T-helper 2 cell treated with Interferon-gamma antibody and Interleukin-4, amounts not matched to agents 5 μg/mL and 100 μg/mL, for 36 hours (primary cell): ENCODE data around the gene AFF2.

Experiments used
- DNase-seq: peaks from one replicate; pipeline ENCODE4 v3.0.0; 2021; ENCODE audit warnings: low spot score
- H3K27ac Mint-ChIP-seq: one replicate; pipeline ENCODE4 v1.8.0; 2021; ENCODE audit warnings: mild to moderate bottlenecking, mixed read lengths
- H3K27me3 Mint-ChIP-seq: one replicate; pipeline ENCODE4 v1.8.0; 2021; ENCODE audit warnings: low read depth, mixed read lengths
- H3K36me3 Mint-ChIP-seq: one replicate; pipeline ENCODE4 v1.8.0; 2021; ENCODE audit warnings: low read depth, mixed read lengths
- H3K4me1 Mint-ChIP-seq: one replicate; pipeline ENCODE4 v1.8.0; 2021; ENCODE audit warnings: low read depth, mixed read lengths
- H3K4me3 Mint-ChIP-seq: one replicate; pipeline ENCODE4 v1.8.0; 2022; ENCODE audit warnings: mild to moderate bottlenecking, moderate library complexity, mixed read lengths
- H3K9me3 Mint-ChIP-seq: one replicate; pipeline ENCODE4 v1.8.0; 2021; ENCODE audit warnings: mixed read lengths

Gene AFF2

GRCh38 chrX:148580016-148580415, 79.6 kb downstream of the AFF2 start:
- Mint-ChIP-seq H3K36me3 (no peaks in the 10 kb centered on the region), H3K27me3 (no peaks in the 10 kb centered on the region), H3K4me1 (peaks cover 4% of the 10 kb centered on the region), H3K27ac (no peak overlapping the region), H3K4me3 (no peak overlapping the region), H3K9me3 (peaks cover 11% of the 10 kb centered on the region)
- no peak for DNase-seq

DNA sequence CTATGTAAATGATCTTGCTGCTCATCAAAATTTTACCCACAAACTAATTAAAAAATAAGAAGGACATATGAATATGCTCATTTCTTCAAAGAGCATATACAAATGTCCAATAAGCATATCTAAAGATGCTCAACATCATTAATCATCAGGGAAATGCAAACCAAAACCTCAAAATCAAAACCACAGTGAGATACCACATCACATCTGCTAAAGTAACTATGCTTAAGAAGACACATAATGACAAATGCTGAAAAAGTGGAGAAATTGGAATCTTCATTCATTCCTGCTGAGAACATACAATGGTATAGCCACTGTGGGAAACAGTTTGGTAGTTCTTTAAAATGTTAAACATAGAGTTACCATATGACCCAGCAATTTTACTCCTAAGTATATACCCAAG, 81.9 kb downstream of the AFF2 start:
- DNase-seq: no peak
- Mint-ChIP-seq H3K27me3 (no peaks in the 10 kb centered on the region), H3K27ac (no peak overlapping the region), H3K4me3 (no peak overlapping the region), H3K4me1 (peaks cover 4% of the 10 kb centered on the region), H3K36me3 (no peaks in the 10 kb centered on the region), H3K9me3 (peaks cover 11% of the 10 kb centered on the region)

DNA sequence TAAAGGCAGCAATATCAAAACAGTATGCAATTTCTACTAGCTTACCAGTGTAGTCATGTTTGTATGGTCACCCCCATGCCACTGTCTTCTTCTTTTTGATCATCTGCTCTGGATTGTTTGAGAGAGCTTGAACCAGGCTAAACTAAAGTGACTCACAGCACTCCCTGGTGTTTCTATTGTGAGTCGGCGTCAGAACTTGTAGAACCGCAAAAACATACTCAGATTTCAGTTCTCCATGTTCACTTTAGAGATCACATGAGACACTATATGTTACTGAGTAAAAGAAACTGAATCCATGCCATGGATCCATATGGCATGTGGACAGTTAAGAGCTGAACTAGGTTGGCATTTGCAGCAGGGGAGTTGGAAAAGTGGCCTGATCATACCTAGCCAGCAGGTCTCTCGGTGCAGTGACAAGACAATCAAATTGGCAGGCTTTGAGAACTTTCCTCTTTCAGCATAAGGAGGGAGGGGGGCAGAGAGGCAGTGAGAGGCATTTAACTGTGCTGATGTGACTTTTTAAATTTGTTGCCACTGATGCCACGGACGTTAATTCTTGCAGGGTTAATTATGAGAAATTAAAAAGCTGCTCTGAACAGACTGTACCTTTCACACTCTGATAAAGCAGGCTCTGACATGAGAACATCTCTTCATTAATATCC, 88.4 kb downstream of the AFF2 start:
- H3K27ac Mint-ChIP-seq: no peak overlapping the region
- H3K36me3 Mint-ChIP-seq: no peaks in the 10 kb centered on the region
- H3K27me3 Mint-ChIP-seq: no peaks in the 10 kb centered on the region
- H3K4me1 Mint-ChIP-seq: no peaks in the 10 kb centered on the region
- H3K4me3 Mint-ChIP-seq: no peak overlapping the region
- DNase-seq: no peak
- H3K9me3 Mint-ChIP-seq: no peaks in the 10 kb centered on the region

DNA sequence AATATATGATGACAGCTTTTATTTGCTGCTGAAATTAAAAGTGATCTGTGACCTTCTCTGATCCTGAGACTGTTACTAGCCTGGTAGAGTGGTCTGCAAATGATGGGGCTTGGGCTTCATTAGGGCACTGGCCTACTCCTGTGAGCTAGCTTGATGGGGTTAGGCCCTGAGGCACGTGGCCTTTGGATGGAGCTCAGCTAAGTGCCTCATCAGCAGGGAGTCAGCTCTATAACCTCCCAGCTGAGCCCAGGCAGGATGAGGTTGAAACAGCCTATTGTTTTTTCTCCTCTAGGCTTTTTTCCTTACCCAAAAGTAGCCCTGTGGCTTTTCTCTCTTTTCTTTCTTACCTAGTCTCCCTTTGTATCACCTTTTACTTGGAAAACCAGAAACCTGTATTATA, 92.2 kb downstream of the AFF2 start:
- H3K27ac Mint-ChIP-seq: no peak overlapping the region
- no peak overlapping the region for H3K4me3 Mint-ChIP-seq
- no peaks in the 10 kb centered on the region for H3K9me3 Mint-ChIP-seq
- no peaks in the 10 kb centered on the region for H3K4me1 Mint-ChIP-seq
- no peak for DNase-seq
- H3K27me3 Mint-ChIP-seq: no peaks in the 10 kb centered on the region
- H3K36me3 Mint-ChIP-seq: no peaks in the 10 kb centered on the region

DNA sequence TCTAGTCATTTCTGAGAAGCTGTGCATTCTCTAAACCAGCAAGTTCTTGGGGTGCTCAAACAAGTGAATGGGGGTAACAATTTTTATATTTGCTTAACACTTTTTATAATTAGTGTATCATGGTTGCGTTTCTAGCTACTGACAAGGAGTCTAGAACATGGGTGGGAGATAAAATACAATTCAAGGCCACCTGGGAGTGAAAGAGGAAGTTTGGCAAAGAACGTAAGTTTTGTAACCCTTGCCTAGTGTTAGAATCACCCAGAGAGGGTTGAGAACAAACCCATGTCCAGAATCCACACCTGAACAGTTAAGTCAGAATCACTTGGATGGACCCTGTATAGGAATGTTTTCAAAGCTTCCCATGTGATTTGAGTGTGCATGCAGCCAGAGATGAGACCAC, 92.7 kb downstream of the AFF2 start:
- no peaks in the 10 kb centered on the region for H3K27me3 Mint-ChIP-seq
- DNase-seq: no peak
- no peak overlapping the region for H3K27ac Mint-ChIP-seq
- H3K36me3 Mint-ChIP-seq: no peaks in the 10 kb centered on the region
- H3K9me3 Mint-ChIP-seq: no peaks in the 10 kb centered on the region
- no peak overlapping the region for H3K4me3 Mint-ChIP-seq
- H3K4me1 Mint-ChIP-seq: no peaks in the 10 kb centered on the region

DNA sequence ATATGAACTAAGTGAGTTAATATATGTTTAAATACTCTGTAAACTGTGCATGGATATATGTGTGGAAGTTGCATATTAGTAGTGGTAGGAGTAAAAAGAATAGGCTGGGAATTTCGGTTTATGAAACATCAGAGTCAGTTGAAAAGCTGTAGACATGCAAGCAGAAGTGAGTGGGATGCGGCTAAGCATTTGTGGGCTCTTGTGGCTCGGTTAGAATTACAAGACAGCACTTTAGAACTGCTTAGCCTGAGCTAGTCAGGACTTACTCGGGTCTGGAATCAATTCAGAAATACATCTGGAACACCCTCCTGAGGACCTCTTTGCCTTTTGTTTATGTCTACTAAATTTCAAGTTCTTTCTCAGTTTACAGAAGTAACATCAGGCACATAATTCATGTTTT, 93.6 kb downstream of the AFF2 start:
- H3K4me1 Mint-ChIP-seq: no peaks in the 10 kb centered on the region
- H3K27me3 Mint-ChIP-seq: no peaks in the 10 kb centered on the region
- H3K4me3 Mint-ChIP-seq: no peak overlapping the region
- H3K27ac Mint-ChIP-seq: no peak overlapping the region
- H3K9me3 Mint-ChIP-seq: no peaks in the 10 kb centered on the region
- no peaks in the 10 kb centered on the region for H3K36me3 Mint-ChIP-seq
- no peak for DNase-seq

DNA sequence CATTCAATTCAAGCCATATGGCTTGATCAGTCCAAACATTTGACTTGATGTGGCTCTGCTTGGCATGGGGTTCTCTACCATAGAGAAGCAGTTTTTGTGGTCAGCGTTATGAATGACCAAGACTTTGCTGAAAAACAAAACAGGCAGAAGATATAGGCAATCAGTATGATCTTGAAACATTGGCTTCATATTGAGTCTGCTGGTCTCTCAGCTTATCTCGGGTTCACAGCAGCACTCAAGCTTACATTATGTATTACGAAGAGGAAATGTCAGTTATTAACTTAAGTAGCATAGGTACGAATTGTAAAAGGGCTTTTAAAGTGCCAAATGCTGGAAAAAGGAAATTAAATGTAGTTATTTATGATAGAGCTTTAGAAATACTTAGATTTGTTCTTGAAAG, 99.0 kb downstream of the AFF2 start:
- Mint-ChIP-seq H3K36me3 (no peaks in the 10 kb centered on the region), H3K27me3 (no peaks in the 10 kb centered on the region), H3K9me3 (no peaks in the 10 kb centered on the region), H3K4me3 (no peak overlapping the region), H3K4me1 (peaks cover 5% of the 10 kb centered on the region), H3K27ac (no peak overlapping the region)
- no peak for DNase-seq

DNA sequence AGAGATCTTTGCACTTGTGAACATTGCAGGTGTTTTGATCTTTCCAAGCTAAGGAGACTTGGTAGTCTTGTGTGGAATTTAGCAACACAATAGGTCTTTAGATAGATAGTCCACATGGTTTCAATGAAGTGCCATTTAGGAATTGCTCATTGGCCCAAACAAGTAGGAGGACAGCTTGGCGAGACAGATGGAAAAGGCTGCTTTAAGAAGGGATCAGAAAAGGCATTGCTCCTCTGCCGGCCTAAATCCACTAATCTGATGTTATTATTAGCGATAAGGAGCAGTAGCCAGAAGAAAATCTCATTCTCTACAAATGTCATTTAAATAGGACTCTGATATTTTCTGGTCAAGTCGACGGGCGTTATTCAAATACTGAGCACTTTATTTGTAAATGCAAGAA, 99.7 kb downstream of the AFF2 start:
- Mint-ChIP-seq H3K27ac (no peak overlapping the region), H3K9me3 (no peaks in the 10 kb centered on the region), H3K4me3 (no peak overlapping the region), H3K4me1 (peaks cover 5% of the 10 kb centered on the region), H3K36me3 (no peaks in the 10 kb centered on the region), H3K27me3 (no peaks in the 10 kb centered on the region)
- no peak for DNase-seq

- no peak overlapping the region for H3K27ac Mint-ChIP-seq
- no peaks in the 10 kb centered on the region for H3K9me3 Mint-ChIP-seq
- H3K27me3 Mint-ChIP-seq: no peaks in the 10 kb centered on the region
- H3K4me3 Mint-ChIP-seq: no peak overlapping the region
- H3K4me1 Mint-ChIP-seq: peaks cover 5% of the 10 kb centered on the region
- H3K36me3 Mint-ChIP-seq: no peaks in the 10 kb centered on the region
- no peak for DNase-seq
Observed at GRCh38 chrX:148600581-148600980, 100.2 kb downstream of the AFF2 start.

DNA sequence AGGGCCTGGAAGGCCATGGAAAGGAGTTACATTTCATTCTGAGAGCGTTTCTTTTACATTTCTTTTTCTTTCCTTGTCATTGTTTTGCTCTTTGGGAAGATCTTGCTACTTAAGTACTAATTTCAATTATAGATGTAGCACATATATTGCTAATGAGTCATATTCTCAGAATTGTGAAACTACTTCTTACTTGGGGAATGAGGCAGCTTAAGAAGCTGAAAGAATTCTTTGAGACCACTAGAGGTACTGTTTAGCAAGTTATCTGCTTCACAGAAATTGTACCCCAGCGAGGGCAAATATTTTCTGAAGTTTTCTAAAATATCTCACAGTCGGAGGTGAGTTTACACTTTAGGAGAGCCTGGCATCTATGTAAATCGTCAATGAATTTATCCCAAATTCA, 100.6 kb downstream of the AFF2 start:
- H3K36me3 Mint-ChIP-seq: no peaks in the 10 kb centered on the region
- peaks cover 5% of the 10 kb centered on the region for H3K4me1 Mint-ChIP-seq
- no peaks in the 10 kb centered on the region for H3K27me3 Mint-ChIP-seq
- no peak for DNase-seq
- no peak overlapping the region for H3K4me3 Mint-ChIP-seq
- H3K27ac Mint-ChIP-seq: no peak overlapping the region
- no peaks in the 10 kb centered on the region for H3K9me3 Mint-ChIP-seq

GRCh38 chrX:148609515-148610327, 109.3 kb downstream of the AFF2 start:
- Mint-ChIP-seq H3K27me3 (no peaks in the 10 kb centered on the region), H3K27ac (no peak overlapping the region), H3K4me1 (peaks cover 19% of the 10 kb centered on the region), H3K9me3 (peaks cover 4% of the 10 kb centered on the region), H3K4me3 (peak overlapping the region; percentile 21), H3K36me3 (no peaks in the 10 kb centered on the region)
- DNase-seq: peak; percentile 12

DNA sequence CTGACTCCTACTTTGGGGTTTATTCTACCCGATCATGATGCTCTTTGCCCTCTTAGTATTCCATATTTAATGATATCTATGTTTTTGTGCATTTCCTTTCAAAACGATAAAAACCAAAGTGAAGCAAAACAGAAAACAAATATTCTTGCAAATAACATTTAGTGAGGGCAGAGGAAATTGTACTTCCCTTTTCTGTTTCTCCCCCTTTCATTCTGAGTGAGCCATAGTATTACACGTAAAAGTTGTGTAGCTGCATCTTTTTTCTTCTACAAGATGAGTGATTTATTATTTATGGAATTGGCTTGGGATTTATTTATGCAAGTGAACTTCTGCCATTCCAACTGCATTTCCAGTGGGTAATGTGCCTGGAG, 109.9 kb downstream of the AFF2 start:
- H3K4me3 Mint-ChIP-seq: peak overlapping the region; percentile 21

DNA sequence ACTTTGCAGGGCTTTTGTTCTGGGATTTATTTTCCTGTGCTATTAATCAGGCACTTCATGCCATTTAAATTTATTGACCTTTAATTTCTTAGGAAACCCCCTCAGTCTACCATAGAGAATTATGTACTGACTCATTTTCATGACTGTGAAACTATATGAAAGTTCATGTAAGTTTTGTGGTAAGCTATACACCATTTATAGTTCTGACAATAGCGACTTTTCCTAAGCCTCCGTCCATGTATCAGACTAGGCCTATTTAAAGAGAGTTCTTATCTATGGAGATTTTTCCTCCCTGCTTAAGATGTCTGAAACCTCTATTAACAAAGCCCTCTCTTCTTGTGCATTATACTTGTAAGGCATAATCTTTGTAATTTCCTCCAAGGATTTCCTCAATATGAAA, 111.6 kb downstream of the AFF2 start:
- no peak for DNase-seq
- H3K9me3 Mint-ChIP-seq: peaks cover 4% of the 10 kb centered on the region
- H3K4me3 Mint-ChIP-seq: no peak overlapping the region
- H3K27me3 Mint-ChIP-seq: no peaks in the 10 kb centered on the region
- no peak overlapping the region for H3K27ac Mint-ChIP-seq
- no peaks in the 10 kb centered on the region for H3K36me3 Mint-ChIP-seq
- H3K4me1 Mint-ChIP-seq: peaks cover 19% of the 10 kb centered on the region

More for the DNA sequence above, 109.9 kb downstream of the AFF2 start:
- Mint-ChIP-seq H3K4me1 (peaks cover 19% of the 10 kb centered on the region), H3K27ac (peak overlapping the region; percentile 8), H3K27me3 (no peaks in the 10 kb centered on the region), H3K36me3 (no peaks in the 10 kb centered on the region), H3K9me3 (peaks cover 4% of the 10 kb centered on the region)
- DNase-seq: no peak

DNA sequence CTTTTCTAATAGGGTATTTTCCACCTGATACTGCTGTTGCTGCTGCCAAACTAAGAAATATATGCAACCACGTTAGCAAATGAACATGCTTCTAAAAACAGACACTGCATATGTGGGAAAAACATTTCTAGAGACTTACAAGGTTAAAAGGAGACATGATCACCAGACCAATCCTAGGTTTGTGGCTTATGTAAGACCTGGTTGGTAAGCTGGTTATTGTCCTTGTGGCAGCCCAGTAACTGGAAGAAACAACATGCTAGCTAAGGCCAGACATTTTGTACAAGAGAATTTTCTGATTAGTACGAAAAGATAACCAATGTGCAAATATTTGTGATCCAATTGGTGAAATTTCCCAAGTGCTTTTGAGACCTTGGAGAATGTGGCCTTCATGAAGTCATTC, 112.0 kb downstream of the AFF2 start:
- Mint-ChIP-seq H3K4me1 (peaks cover 19% of the 10 kb centered on the region), H3K9me3 (peaks cover under 1% of the 10 kb centered on the region), H3K27ac (no peak overlapping the region), H3K4me3 (no peak overlapping the region), H3K27me3 (no peaks in the 10 kb centered on the region), H3K36me3 (no peaks in the 10 kb centered on the region)
- DNase-seq: no peak

DNA sequence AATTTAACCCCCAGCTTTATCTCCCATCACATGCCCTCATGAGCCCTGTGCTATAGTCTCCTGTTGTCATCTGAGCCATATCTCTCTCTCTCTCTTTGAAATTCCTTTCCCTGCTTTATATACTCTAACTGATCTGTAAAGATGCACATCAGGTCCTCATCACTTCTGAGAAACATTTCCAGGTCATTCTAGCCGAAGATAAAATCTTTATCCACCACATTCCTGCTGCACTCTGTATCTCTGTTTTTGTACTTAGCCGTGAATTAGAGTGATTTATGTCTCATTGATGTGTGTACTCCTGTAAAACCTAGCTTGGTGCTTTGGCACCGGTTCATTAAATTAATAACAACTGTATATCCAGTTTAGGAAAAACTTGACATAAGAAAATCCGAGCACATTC, 113.2 kb downstream of the AFF2 start:
- Mint-ChIP-seq H3K4me1 (peaks cover 19% of the 10 kb centered on the region), H3K9me3 (no peaks in the 10 kb centered on the region), H3K4me3 (no peak overlapping the region), H3K36me3 (no peaks in the 10 kb centered on the region), H3K27me3 (no peaks in the 10 kb centered on the region), H3K27ac (no peak overlapping the region)
- no peak for DNase-seq
